Astrocyte of the spinal cord (primary cell): ENCODE measurements around the gene BOK.

Source experiments
- DNase-seq: peaks from one replicate; pipeline ENCODE4 v3.0.0; 2011; ENCODE audit warnings: low read depth, low spot score
- H3K4me3 ChIP-seq: 2 replicates; pipeline ENCODE4 v1.5.1; 2011; ENCODE audit warnings: low read depth, mild to moderate bottlenecking, low read length, moderate library complexity
- in situ Hi-C: cut with HindIII; loops from 2 replicates; pipeline ENCODE4 v1.10.0; 2017; ENCODE audit warnings: low sequenced_read_pairs
- TF ChIP-seq, protein P1 (sequence below): IDR thresholded peaks from 2 replicates; pipeline ENCODE4 v1.5.1; 2012; ENCODE audit warnings: low read depth, mild to moderate bottlenecking, low read length, inconsistent platforms

BOK gene

GRCh38 chr2:241532733-241533601 lies 25.6 kb upstream of the BOK start:
- TF ChIP-seq, protein P1, sequence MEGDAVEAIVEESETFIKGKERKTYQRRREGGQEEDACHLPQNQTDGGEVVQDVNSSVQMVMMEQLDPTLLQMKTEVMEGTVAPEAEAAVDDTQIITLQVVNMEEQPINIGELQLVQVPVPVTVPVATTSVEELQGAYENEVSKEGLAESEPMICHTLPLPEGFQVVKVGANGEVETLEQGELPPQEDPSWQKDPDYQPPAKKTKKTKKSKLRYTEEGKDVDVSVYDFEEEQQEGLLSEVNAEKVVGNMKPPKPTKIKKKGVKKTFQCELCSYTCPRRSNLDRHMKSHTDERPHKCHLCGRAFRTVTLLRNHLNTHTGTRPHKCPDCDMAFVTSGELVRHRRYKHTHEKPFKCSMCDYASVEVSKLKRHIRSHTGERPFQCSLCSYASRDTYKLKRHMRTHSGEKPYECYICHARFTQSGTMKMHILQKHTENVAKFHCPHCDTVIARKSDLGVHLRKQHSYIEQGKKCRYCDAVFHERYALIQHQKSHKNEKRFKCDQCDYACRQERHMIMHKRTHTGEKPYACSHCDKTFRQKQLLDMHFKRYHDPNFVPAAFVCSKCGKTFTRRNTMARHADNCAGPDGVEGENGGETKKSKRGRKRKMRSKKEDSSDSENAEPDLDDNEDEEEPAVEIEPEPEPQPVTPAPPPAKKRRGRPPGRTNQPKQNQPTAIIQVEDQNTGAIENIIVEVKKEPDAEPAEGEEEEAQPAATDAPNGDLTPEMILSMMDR, result no peak
- no peak overlapping the region for H3K4me3 ChIP-seq
- in situ Hi-C loops, result no loop called here
- no peak for DNase-seq

- TF ChIP-seq, protein P1, result no peak
- in situ Hi-C loops, result no loop called here
- no peak overlapping the region for H3K4me3 ChIP-seq
- no peak for DNase-seq
Measured at GRCh38 chr2:241534293-241534692, 24.3 kb upstream of the BOK start.

DNA sequence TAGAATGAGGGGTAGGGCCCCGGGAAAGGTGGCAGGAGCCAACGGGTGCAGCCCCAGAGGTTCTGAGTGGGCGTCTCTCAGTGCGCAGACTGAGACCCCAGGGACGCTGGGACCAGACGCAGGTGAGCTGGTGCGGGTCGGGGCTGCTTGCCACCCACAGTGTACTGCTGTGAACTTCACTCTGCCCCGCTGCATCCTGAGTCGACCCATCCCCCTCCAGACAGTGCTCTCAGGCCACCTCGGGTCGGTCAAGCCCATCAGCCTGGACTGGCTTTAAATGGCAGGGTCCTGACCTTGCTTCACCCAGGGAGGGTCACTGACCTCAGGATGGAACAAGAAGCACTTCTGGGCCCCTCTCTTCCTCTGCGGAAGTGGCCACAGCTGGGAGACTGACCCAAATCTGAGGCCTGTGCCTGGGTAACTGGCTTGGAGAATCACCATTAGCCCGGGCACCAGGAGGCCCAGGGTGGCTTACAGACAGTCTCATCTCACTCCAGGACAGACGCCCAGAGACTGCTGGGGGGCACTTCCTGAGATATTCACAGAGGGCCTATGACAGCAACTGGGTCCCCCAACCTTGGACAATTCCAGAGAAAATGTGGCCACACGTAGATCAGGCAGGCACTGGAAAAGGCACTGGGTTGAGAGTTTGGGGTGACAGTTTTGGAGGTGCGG lies 23.7 kb upstream of the BOK start:
- no peak overlapping the region for H3K4me3 ChIP-seq
- DNase-seq, result no peak
- in situ Hi-C loops, result no loop called here
- TF ChIP-seq, protein P1, result no peak

DNA sequence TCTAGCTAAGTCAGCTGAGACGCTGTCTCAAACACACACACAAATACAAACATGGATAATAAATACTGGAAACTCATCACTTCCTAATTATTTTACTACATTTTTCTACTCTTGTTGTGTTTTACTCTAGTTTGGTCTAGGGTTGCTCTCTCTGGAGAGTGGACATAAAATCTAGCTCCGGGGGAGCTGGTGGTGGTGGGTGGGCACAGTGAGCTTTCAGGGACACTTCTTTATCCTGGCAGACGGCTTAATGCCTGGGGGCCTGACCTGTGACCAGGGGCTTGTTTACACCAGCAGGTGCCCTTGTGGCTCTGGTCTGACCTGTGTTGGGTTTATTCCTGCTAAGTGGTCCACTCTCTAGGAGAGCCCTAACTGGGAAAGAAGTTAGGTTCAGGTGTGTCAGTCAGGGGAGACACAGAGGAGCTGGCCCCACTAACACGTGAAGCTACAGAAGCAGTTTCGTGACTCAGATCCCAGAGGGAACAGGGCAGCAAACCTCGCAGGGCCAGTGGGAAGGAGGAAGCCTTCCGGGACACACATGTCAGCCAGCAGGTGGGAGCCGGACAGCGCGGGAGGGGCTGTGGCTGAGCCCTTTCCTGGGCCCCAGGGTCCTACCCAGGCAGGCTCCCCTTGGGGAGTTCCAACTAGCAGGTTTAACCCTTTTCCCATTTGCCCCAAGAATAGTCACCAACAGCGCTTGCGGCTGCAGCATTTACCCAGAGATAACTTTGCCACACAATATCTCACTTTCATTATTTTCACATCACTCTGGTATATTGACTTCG lies 22.5 kb upstream of the BOK start:
- DNase-seq, result no peak
- in situ Hi-C loops, result no loop called here
- TF ChIP-seq, protein P1, result no peak
- no peak overlapping the region for H3K4me3 ChIP-seq

GRCh38 chr2:241538838-241539615 lies 19.5 kb upstream of the BOK start:
- in situ Hi-C loops, result no loop called here
- no peak for DNase-seq
- H3K4me3 ChIP-seq, result no peak overlapping the region
- TF ChIP-seq, protein P1, result no peak
